ENCODE results near the gene SNED1.

GRCh38 chr2:241126771-241127202 lies 128.4 kb downstream of the SNED1 start:
- TF ChIP-seq CTCF (IDR thresholded peaks at IDR 0.05; ENCODE audit: poor library complexity, severe bottlenecking) (no peak), EP300 (conservative IDR thresholded peaks at IDR 0.05; ENCODE audit: poor library complexity, severe bottlenecking) (no peak), POLR2AphosphoS5 (IDR thresholded peaks at IDR 0.05) (no peak), REST (IDR thresholded peaks at IDR 0.05; ENCODE audit: borderline replicate concordance) (no peak), MXI1 (conservative IDR thresholded peaks at IDR 0.05; ENCODE audit: poor library complexity, severe bottlenecking) (no peak), RAD21 (conservative IDR thresholded peaks at IDR 0.05) (no peak), TAF1 (IDR thresholded peaks at IDR 0.05; ENCODE audit: low read depth) (no peak)

Data from neural cell (in vitro differentiated cells).